ENCODE measurements around the gene FOXL1. TPM values are rescaled to one million over a fixed set of nuclear protein-coding genes. Genes with fewer than 3 reads are reported as not detected.
A peak's percentile ranks its signal among the peaks of the same experiment; 100 is the strongest.

Gene FOXL1
- total and polyA plus RNA-seq, 2 of the 13 experiments (the other 11 are each of a cell fraction or from before 2014, with no cell fraction given): not detected

DNA sequence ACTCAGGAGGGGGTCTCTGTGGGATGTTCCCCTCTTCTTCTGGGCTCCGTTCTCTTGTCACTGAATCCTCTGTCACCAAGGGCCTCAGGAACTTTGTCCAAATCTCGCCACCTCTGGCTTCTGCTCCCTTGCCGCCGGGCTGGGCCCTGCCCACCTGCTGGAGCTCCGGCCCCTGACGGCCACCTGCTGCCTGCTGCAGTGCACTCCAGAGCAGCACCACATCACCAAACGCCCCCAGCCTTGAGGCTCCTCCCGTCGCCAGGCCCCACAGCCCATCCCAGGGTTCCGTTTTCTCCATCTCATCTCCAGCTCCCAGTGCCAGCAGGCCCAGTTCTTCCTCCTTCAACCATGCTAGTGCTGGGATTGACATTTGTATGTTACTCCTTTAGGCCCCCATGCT, 43.6 kb downstream of the FOXL1 start (continued):
- TF ChIP-seq, protein P1, sequence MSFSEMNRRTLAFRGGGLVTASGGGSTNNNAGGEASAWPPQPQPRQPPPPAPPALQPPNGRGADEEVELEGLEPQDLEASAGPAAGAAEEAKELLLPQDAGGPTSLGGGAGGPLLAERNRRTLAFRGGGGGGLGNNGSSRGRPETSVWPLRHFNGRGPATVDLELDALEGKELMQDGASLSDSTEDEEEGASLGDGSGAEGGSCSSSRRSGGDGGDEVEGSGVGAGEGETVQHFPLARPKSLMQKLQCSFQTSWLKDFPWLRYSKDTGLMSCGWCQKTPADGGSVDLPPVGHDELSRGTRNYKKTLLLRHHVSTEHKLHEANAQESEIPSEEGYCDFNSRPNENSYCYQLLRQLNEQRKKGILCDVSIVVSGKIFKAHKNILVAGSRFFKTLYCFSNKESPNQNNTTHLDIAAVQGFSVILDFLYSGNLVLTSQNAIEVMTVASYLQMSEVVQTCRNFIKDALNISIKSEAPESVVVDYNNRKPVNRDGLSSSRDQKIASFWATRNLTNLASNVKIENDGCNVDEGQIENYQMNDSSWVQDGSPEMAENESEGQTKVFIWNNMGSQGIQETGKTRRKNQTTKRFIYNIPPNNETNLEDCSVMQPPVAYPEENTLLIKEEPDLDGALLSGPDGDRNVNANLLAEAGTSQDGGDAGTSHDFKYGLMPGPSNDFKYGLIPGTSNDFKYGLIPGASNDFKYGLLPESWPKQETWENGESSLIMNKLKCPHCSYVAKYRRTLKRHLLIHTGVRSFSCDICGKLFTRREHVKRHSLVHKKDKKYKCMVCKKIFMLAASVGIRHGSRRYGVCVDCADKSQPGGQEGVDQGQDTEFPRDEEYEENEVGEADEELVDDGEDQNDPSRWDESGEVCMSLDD (CRISPR knock-in tag; IDR thresholded peaks at IDR 0.05; ENCODE audit: borderline replicate concordance): no peak

- Histone ChIP-seq H4K20me1 (ENCODE audit: insufficient read depth, low read length) (no peaks in the 10 kb centered on the region), H3K4me3 (replicated peaks in 1 of 3; ENCODE audit: insufficient read depth in 1 of 3, low read depth in 2 of 3, low read length in 3 of 3) (no peak overlapping the region), H2AFZ (ENCODE audit: low read length) (no peak overlapping the region), H3K4me1 (ENCODE audit: insufficient read depth, low read length) (no peaks in the 10 kb centered on the region), H3K27me3 (ENCODE audit: control insufficient read depth in 1 of 2, insufficient read depth in 2 of 2, low read length in 2 of 2) (peaks cover 9 to 42% of the 10 kb centered on the region in 2 experiments; a peak in 3 of 5 replicates), H3K27ac (ENCODE audit: extremely low read length, insufficient read depth, low read length) (no peak overlapping the region), H3K36me3 (replicated peaks in 1 of 2; ENCODE audit: control insufficient read depth in 1 of 2, insufficient read depth in 2 of 2, low read length in 2 of 2) (no peaks in the 10 kb centered on the region), H3K4me2 (ENCODE audit: low read depth, low read length) (no peak overlapping the region), H3K9ac (ENCODE audit: insufficient read depth, low read depth, low read length) (no peak overlapping the region), H3K79me2 (ENCODE audit: insufficient read depth, low read length) (no peaks in the 10 kb centered on the region), H3K9me3 (ENCODE audit: low read length) (no peaks in the 10 kb centered on the region)
- ChIA-PET POLR2A (no interaction called here), CTCF (ENCODE audit: low intra/inter-chr PET ratio, low total read pairs) (no interaction called here)
- no peak for DNase-seq (ENCODE audit: low spot score)
- no peak for FAIRE-seq
- in situ Hi-C loops (cut with HindIII; ENCODE audit: extremely low pct_ligation_motif_present, low pct_unique_long_range_greater_than_20kb): no loop called here
- TF ChIP-seq MAFF (IDR thresholded peaks at IDR 0.05; ENCODE audit: low read depth, low read length) (peak; percentile 41; the same call in 1 of the 2 replicates), ZNF3 (CRISPR knock-in tag; IDR thresholded peaks at IDR 0.05) (no peak), PITX1 (CRISPR knock-in tag; IDR thresholded peaks at IDR 0.05) (no peak), MAFK (conservative IDR thresholded peaks at IDR 0.05 in 1 of 2, IDR thresholded peaks at IDR 0.05 in 1 of 2; ENCODE audit: low read length in 2 of 2) (peak; percentile 69 to 75)
- 40% methylated on average over 16 of the region's 16 CpGs for WGBS (ENCODE audit: low lambda C conversion rate)
- ATAC-seq: no peak
- BruUV-seq (replicated peaks): no TSS peak
- intact Hi-C loops (cut with micrococcal nuclease; ENCODE audit: unreplicated experiment): no loop called here
These were observed 44.6 kb downstream of the FOXL1 start for GRCh38 chr16:86622700-86623615.
